ENCODE data around the gene TRMT112.
A peak's percentile ranks its signal among the peaks of the same experiment; 100 is the strongest.

The TRMT112 gene

DNA sequence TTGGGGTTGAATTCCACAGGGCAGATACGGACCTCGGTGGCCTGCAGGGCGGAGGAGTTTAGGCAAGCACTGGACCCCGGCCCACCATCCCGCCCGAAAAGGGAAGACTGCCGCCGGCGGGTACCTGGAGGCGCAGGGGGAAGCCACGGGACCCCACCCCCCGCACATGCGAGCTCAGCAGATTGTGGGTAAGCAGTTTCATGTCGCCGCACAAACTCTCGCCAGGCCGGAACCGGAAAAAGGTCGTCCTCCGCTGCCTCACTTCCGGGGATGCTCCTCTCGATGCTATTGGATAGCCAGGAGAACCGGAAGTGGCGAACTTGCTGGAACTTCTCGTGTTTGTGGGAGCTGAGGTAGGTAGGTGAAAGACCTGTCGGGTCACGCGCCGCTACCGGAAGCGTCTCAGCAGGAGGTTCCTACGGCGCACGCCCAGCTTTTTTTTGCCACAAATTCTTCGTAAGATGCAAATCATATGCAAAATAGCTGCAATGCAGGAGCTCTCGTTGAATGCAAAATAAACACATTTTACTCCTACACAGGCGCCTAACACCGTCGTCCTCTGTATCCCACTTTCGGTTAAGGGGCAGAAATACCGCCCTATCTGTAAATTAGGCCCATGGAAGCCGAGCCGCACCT is at the start of gene TRMT112:
TRMT112 (minus strand) TSS at position 235 of the 636 bp plus-strand sequence; CDS start at position 202, 33 bp downstream.
- peak; percentile 95 for DNase-seq (ENCODE audit: low read depth)

- DNase-seq (ENCODE audit: low read depth): no peak
Observed at GRCh38 chr11:64366751-64367150, 49.4 kb upstream of the TRMT112 start.

- no peak for DNase-seq (ENCODE audit: low read depth)
Observed at GRCh38 chr11:64364911-64365310, 47.6 kb upstream of the TRMT112 start.

DNA sequence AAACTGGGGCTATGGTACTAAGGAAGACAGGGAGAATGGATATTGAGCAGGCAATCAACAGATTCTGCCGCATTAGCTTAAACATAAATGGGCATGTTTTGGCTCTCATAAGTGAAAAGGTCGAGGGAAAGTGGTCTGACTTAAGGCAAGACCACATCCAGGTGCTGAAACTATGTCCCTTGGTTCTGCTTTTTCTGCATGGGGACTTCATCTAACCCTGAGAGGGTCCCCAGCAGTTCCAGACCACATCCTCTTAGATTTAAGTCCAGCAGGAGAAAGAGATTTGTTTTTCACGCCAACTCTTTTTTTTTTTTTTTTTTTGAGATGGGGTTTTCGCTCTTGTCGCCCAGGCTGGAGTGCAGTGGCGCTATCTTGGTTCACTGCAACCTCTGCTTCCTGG is 47.1 kb upstream of the TRMT112 start:
- DNase-seq (ENCODE audit: low read depth): no peak

GRCh38 chr11:64362339-64362738 is 45.0 kb upstream of the TRMT112 start:
- no peak for DNase-seq (ENCODE audit: low read depth)

DNA sequence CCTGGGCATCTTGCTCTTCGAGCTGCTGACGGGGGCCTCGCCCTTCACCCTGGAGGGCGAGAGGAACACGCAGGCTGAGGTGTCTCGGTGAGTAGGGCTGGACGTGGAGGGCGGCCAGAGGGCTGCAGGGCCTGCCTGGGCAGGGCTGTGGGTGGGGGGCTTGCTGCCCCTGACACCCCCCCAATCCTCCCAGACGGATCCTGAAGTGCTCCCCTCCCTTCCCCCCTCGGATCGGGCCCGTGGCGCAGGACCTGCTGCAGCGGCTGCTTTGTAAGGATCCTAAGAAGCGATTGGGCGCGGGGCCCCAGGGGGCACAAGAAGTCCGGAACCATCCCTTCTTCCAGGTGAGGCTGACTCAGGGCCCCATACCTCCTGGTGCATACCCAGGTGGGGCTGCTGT is 44.3 kb upstream of the TRMT112 start:
- no peak for DNase-seq (ENCODE audit: low read depth)

- DNase-seq (ENCODE audit: low read depth): no peak
Observed at GRCh38 chr11:64360448-64360921, 43.1 kb upstream of the TRMT112 start.

DNA sequence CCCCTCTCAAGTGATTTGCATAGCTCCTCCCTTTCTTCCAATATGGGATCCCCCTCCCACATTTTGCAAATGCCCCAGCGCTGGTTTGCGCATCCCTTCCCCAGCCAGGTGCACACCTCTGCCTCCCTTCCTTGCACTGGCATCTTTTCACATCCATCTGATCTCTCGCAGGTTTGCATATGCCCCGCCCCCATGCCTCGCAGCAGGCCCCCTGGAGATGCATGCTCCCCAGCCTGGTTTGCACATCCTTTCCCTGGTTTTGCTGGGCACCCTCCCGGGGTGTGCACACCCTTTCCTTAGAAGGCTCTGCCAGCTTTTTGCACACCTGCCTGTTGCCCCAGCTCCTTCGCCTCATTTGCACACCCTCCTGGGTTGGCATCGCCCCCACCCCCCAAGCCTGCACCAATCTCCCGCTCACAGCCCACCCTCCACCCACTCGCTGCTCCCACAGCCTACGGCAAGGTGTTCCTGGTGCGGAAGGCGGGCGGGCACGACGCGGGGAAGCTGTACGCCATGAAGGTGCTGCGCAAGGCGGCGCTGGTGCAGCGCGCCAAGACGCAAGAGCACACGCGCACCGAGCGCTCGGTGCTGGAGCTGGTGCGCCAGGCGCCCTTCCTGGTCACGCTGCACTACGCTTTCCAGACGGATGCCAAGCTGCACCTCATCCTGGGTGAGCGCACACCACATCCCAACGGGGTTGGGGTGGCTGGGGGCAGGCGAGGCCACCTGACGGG is 42.5 kb upstream of the TRMT112 start:
- DNase-seq (ENCODE audit: low read depth): no peak

- DNase-seq (ENCODE audit: low read depth): no peak
Observed at GRCh38 chr11:64358907-64359711, 41.8 kb upstream of the TRMT112 start, which contains the start of gene RPS6KA4. RPS6KA4 (plus strand) TSS chr11:64359162; CDS start chr11:64359236, 74 bp downstream.

GRCh38 chr11:64358536-64358906 is 41.2 kb upstream of the TRMT112 start:
- DNase-seq (ENCODE audit: low read depth): no peak

- no peak for DNase-seq (ENCODE audit: low read depth)
Observed at GRCh38 chr11:64357904-64358535, 40.7 kb upstream of the TRMT112 start.

GRCh38 chr11:64357446-64357845 is 40.1 kb upstream of the TRMT112 start:
- no peak for DNase-seq (ENCODE audit: low read depth)

DNA sequence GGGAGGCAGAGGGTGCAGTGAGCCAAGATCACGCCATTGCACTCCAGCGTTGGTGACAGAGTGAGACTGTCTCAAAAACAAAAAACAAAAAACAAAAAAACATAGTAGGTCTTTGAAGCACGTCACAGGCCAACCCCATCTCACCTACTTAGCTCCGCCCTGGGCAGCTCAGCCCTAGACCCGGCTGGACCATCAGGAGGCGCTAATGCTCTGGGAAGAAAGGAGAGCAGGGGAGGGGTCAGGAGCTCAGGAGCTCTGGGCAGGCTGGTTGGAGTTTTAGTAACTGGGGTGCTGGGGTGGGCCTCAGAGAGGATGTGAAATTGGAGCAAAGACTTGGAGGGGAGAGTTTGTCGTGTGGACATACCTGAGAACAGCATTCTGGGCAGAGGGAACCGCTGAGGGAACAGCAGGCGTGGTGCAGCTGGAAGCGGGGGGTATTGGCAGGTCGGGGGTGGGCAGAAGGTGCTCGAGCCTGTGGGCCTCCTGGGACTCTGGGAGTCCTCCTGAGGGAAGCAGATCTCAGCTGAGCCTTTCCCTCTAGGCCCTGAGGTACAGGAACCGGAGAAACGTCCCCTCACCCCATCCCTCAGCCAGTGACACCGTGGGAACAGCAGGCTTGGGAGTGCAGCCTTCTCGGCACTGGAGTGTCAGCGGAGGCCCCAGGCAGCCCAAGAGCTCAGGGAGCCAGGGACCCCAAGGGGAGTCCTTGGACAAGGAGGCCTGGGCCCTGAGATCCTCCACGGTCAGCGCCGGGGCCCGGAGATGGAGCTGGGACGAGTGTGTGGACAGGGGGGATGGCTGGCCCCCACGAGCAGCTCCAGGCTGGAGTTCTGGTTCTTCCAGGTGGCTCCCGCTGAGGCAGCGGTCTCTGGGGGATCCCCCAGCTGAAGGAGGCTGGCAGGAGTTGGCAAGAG is 39.4 kb upstream of the TRMT112 start:
- DNase-seq (ENCODE audit: low read depth): no peak

- DNase-seq (ENCODE audit: low read depth): no peak
Observed at GRCh38 chr11:64355078-64355940, 38.0 kb upstream of the TRMT112 start.

DNA sequence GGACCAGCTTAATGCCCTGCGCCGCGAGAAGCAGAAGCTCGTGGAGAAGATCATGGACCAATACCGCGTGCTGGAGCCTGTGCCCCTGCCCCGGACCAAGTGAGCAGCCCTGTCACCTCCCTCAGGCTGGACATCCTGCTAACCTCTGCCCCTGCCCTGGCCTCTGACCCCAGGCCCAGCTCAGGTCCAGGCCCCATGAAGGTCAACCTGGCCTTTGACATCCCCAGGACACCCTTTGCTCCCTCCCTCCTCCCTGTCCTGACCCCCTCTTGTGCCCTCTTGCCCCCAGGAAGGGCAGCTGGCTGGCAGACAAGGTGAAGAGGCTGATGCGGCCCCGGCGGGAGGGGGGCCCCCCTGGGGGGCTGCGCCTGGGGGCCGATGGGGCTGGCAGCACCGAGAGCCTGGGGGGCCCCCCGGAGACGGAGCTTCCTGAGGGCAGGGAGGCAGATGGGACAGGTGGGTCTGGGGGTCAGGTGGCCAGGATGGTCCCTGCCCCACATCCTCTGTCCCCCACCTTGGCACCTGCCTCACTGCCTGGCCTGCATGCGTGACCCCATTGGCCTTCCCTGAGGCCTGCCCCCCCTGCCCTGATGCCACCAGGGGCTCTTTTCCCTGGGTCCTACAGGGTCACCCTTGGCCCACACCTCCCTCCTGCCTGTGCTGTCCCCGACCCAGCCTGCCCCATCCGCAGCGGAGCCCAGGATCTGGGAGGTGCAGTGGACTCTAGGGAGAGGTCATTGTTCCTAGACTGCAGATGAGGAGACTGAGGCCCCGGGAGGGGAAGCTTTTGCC is 36.6 kb upstream of the TRMT112 start:
- no peak for DNase-seq (ENCODE audit: low read depth)

DNA sequence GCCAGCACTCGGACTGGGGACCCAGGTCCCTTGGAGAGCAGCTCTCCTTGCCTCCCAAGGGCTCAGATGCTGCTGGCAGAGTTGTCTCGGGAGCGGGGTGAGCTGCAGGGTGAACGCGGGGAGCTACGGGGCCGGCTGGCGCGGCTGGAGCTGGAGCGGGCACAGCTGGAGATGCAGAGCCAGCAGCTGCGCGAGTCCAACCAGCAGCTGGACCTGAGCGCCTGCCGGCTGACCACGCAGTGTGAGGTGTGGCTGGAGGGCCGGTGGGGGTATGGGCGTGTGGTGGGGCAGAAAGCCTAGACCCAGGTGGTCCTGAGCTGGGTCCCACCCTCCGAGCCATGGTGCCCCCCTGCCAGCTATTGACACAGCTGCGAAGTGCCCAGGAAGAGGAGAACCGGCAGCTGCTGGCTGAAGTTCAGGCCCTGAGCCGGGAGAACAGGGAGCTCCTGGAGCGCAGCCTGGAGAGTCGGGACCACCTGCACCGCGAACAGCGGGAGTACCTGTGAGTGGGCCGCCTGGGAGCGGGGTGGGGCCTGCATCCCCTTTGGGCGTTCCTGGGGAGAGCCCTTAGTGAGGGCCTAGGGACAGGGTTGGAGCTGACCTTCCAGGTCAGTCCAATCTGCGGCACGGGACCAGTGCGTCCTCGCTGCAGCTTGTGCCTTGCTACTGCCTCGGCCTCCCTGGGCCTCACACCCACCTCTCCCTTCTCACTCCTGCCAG is 35.8 kb upstream of the TRMT112 start:
- DNase-seq (ENCODE audit: low read depth): no peak

DNA sequence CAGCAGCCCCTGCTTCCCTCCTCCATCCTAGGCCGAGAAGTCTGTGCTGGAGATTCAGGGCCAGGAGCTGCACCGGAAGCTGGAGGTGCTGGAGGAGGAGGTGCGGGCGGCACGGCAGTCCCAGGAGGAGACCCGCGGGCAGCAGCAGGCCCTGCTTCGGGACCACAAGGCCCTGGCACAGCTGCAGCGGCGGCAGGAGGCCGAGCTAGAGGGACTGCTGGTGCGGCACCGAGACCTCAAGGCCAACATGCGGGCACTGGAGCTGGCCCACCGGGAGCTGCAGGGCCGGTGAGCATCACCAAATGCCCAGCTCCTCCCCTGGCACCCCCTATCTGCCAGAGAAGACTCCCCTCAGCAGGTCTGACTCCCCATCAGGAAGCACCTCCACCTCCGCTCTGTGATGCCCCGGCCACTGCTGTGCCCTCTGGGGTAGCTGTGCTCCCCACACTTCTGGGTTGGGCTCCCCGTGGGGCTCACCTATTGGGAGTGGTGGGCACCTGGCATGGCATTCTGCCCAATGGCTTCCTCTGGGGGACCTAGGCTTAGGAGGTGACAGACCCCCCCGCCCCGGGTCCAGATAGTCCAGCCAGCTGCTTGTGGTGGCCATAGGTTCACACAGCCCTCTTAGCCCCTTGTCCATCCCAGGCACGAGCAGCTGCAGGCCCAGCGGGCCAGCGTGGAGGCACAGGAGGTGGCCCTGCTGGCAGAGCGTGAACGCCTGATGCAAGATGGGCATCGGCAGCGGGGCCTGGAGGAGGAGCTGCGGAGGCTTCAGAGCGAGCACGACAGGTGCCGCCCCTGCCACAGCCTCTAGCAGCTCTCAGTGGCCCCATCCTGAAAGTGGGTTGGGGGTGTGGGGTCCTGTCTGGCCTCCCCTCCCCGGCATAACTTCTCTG is 35.0 kb upstream of the TRMT112 start:
- DNase-seq (ENCODE audit: low read depth): no peak
